Activated T-helper 17 cell treated with anti-CD3 and anti-CD28 coated beads, Interleukin-2, amount 50 U/mL, for 72 hours (primary cell): ENCODE measurements around the gene CMTR2. TPM values are rescaled to one million over a fixed set of nuclear protein-coding genes. Genes with fewer than 3 reads are reported as not detected.
"Not testable (repeated sequence)": the region's sequence is repeated elsewhere in the genome, so short reads cannot be mapped to it uniquely, and the experiment has no call there.

Source experiments
- ATAC-seq: fragments of 150-1000 bp; cut with Tn5 transposase; replicated peaks from 2 replicates; pipeline ENCODE4 v1.10.0; 2021; ENCODE audit warnings: mild to moderate bottlenecking, moderate library complexity
- H3K27ac Mint-ChIP-seq: one replicate; pipeline ENCODE4 v1.8.0; 2022; ENCODE audit warnings: mixed read lengths
- H3K27me3 Mint-ChIP-seq: one replicate; pipeline ENCODE4 v1.8.0; 2022; ENCODE audit warnings: mixed read lengths
- H3K36me3 Mint-ChIP-seq: one replicate; pipeline ENCODE4 v1.8.0; 2022; ENCODE audit warnings: low read depth, mild to moderate bottlenecking, mixed read lengths
- H3K4me1 Mint-ChIP-seq: one replicate; pipeline ENCODE4 v1.8.0; 2022; ENCODE audit warnings: mixed read lengths
- H3K4me3 Mint-ChIP-seq: one replicate; pipeline ENCODE4 v1.8.0; 2022; ENCODE audit warnings: mild to moderate bottlenecking, mixed read lengths
- H3K9me3 Mint-ChIP-seq: one replicate; pipeline ENCODE4 v1.8.0; 2022; ENCODE audit warnings: mixed read lengths
- total RNA-seq, 2 donors: library from RNA; stranded (reverse); gene quantifications; one replicate each; pipeline ENCODE4 v1.2.3, GENCODE V29; 2022

Gene CMTR2, protein sequence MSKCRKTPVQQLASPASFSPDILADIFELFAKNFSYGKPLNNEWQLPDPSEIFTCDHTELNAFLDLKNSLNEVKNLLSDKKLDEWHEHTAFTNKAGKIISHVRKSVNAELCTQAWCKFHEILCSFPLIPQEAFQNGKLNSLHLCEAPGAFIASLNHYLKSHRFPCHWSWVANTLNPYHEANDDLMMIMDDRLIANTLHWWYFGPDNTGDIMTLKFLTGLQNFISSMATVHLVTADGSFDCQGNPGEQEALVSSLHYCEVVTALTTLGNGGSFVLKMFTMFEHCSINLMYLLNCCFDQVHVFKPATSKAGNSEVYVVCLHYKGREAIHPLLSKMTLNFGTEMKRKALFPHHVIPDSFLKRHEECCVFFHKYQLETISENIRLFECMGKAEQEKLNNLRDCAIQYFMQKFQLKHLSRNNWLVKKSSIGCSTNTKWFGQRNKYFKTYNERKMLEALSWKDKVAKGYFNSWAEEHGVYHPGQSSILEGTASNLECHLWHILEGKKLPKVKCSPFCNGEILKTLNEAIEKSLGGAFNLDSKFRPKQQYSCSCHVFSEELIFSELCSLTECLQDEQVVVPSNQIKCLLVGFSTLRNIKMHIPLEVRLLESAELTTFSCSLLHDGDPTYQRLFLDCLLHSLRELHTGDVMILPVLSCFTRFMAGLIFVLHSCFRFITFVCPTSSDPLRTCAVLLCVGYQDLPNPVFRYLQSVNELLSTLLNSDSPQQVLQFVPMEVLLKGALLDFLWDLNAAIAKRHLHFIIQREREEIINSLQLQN
- total RNA-seq, result 10 to 100 TPM; 13.6 to 22.2 TPM

DNA sequence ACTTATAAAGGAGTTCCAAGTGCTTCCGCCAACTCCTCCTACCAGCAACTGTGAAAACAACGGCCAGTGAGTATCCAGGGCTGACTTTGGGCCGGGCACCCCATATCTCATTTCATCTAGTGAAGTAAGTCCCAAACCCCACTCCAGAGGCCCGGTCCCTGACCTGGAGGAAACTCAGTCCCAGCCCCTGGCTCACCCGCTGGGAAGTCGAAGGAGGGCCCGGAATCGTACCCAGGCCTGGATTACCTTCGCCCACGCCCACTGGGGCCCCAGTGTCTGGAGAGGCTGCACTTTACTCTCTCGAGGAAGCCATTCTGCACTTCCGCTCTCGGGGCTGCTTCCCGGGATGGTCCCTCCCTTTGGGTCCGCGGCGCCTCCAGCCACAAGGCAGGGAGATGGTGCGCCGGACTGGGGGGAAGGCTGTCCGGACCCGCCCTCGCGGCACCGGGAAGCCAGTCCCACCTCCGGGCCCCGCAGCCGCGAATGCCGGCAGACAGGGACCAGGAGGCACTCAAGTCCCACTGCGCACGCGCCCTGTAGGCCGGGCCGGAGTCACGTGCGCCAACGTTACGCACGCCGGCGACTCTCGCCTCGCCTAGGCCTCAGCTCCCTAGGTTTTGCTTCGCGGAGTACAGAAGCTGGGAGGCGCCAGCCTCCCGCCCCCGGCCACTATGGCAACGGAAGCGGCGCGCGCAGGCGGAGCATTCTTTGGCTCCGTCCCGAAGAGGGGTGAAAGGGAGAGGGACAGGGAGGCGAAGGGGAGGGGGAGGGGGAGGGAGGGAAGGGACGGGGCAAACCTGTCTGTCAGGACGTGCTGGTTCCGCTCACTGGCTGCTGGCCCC lies at the start of gene CMTR2:
CMTR2 (minus strand) TSS at position 513 of the 842 bp plus-strand sequence. CDS start 3,482 bp downstream, outside the sequence.
- H3K4me1 Mint-ChIP-seq, result peaks cover 16% of the 10 kb centered on the region
- H3K36me3 Mint-ChIP-seq, result peaks cover 52% of the 10 kb centered on the region
- H3K9me3 Mint-ChIP-seq, result peaks cover 7% of the 10 kb centered on the region
- peak within 1 kb of the TSS; percentile 80 for H3K4me3 Mint-ChIP-seq
- ATAC-seq, result peak; percentile 97
- H3K27me3 Mint-ChIP-seq, result peaks cover 15% of the 10 kb centered on the region
- peak within 1 kb of the TSS; percentile 75 for H3K27ac Mint-ChIP-seq

DNA sequence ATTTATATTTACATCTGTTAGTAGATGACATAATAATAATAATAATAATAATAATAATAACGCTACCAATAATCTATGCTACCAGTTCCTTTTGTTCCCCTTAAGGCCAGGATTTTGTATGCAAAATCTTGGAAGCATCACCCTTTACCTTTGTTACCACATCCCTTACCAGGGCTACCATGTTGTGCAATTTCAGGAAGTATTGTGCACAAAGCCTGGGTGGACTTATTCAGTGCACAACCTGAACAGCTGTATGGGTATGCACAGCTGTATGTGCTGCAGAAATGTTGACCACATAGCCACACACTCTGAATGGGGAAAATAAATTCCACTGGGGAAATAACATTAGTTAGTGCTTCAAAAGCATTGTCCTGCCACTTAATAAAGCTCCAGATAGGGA lies 49.4 kb upstream of the CMTR2 start:
- ATAC-seq, result no peak
- no peaks in the 10 kb centered on the region for H3K9me3 Mint-ChIP-seq
- H3K27ac Mint-ChIP-seq, result no peak overlapping the region
- peaks cover 30% of the 10 kb centered on the region for H3K27me3 Mint-ChIP-seq
- no peaks in the 10 kb centered on the region for H3K4me1 Mint-ChIP-seq
- no peak overlapping the region for H3K4me3 Mint-ChIP-seq
- no peaks in the 10 kb centered on the region for H3K36me3 Mint-ChIP-seq

DNA sequence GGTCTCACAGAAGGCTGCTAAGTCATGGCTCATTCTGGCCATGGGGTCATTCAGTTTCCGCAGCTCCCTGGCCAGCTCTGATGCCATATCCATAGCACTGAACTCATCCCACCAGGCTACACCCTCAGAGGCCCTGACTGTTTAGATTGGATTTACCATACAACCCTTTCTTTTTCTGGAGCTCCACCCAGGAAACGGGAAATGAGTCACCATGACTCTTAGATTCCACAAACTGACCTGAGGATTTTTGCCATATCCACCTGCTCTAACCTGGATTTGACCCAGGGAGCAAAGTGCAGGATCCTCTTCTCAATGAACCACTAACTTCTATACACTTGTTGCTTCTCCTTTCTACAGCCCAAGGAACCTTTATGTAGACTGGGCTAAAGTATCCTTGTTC lies 49.0 kb upstream of the CMTR2 start:
- H3K9me3 Mint-ChIP-seq, result no peaks in the 10 kb centered on the region
- no peak overlapping the region for H3K4me3 Mint-ChIP-seq
- peaks cover 30% of the 10 kb centered on the region for H3K27me3 Mint-ChIP-seq
- no peak overlapping the region for H3K27ac Mint-ChIP-seq
- H3K36me3 Mint-ChIP-seq, result no peaks in the 10 kb centered on the region
- H3K4me1 Mint-ChIP-seq, result no peaks in the 10 kb centered on the region
- ATAC-seq, result no peak

DNA sequence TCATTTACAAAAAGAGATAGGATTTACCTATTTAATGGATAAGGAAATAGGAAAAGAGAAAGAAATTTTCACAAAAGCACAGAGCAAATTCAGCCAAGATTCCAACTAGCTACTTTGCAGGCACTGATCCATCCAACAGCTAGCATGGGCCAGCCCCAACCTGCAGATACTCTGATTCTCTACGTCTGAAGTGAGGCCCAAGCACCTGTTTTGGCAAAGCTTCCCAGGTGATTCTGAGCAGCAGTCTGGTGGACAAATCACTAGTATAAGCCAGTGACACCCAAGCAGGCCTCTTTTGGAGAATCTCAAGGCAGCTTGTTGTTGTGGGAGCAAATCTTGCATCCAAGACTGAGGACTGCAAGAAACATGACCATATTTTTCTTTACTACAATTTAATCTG lies 48.4 kb upstream of the CMTR2 start:
- no peaks in the 10 kb centered on the region for H3K9me3 Mint-ChIP-seq
- no peaks in the 10 kb centered on the region for H3K36me3 Mint-ChIP-seq
- no peaks in the 10 kb centered on the region for H3K4me1 Mint-ChIP-seq
- no peak overlapping the region for H3K4me3 Mint-ChIP-seq
- ATAC-seq, result no peak
- H3K27ac Mint-ChIP-seq, result no peak overlapping the region
- peaks cover 30% of the 10 kb centered on the region for H3K27me3 Mint-ChIP-seq

DNA sequence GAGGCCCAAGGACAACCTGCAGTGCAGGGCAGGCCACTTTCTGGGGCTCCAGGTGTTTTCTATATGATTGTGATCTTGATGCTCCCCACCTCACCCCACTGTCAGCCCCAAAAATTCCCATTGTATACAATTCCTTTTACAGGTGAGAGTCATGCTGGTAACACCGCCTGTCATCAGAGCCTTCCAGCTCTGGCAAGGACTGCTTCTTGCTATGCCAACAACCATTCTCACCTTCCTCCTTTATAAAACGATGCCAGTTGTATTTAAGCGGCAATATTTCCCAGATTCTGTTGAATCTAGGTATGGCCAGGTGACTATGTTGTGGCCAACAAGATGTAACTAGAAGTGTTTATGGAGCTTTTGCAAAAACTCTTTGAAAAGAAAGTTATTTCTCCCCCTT lies 38.9 kb upstream of the CMTR2 start:
- H3K36me3 Mint-ChIP-seq, result no peaks in the 10 kb centered on the region
- H3K27me3 Mint-ChIP-seq, result peaks cover 17% of the 10 kb centered on the region
- no peaks in the 10 kb centered on the region for H3K4me1 Mint-ChIP-seq
- H3K9me3 Mint-ChIP-seq, result no peaks in the 10 kb centered on the region
- H3K27ac Mint-ChIP-seq, result no peak overlapping the region
- no peak overlapping the region for H3K4me3 Mint-ChIP-seq
- ATAC-seq, result no peak

DNA sequence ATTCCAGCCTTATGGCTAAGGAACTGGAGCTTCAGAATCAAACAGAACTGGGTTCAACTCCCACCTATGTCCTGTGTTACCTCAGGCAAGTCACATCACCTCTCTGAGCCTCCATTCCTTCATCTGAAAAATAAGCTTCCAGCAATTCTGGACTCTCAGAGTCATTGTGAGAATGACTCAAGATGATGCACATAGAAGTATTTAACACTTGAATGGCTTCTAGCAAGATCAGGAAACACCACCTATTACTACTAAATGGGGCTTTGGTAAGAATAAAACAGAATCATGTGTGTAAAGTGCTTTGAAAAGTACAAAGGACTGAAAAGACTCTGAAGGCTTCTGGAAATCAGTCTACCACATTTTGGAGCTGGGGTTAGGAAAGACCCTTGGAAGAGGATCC lies 38.5 kb upstream of the CMTR2 start:
- Mint-ChIP-seq H3K4me1 (no peaks in the 10 kb centered on the region), H3K27ac (no peak overlapping the region), H3K4me3 (no peak overlapping the region), H3K27me3 (peaks cover 17% of the 10 kb centered on the region), H3K9me3 (no peaks in the 10 kb centered on the region), H3K36me3 (no peaks in the 10 kb centered on the region)
- ATAC-seq, result no peak

DNA sequence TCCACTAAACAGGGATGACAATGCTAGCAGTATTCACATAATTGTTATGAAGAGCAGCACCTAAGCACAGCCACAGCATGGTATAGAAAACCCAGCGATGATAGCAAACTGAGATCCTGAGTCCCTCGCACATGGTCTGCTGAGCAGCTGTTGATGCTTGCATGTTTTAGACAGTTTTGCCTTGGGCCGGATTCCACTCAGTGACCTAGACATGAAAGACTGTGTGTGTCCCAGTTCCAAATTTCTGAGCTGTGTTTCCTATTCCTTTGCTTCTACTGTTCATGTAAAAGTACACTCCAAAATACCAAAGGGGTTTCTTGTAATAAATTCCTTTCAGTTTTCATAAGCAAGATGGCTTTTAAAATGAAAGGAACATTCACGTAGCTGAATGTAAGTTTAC lies 30.8 kb upstream of the CMTR2 start:
- no peak overlapping the region for H3K27ac Mint-ChIP-seq
- H3K27me3 Mint-ChIP-seq, result peaks cover 18% of the 10 kb centered on the region
- no peaks in the 10 kb centered on the region for H3K9me3 Mint-ChIP-seq
- no peak overlapping the region for H3K4me3 Mint-ChIP-seq
- no peak for ATAC-seq
- no peaks in the 10 kb centered on the region for H3K36me3 Mint-ChIP-seq
- no peaks in the 10 kb centered on the region for H3K4me1 Mint-ChIP-seq

DNA sequence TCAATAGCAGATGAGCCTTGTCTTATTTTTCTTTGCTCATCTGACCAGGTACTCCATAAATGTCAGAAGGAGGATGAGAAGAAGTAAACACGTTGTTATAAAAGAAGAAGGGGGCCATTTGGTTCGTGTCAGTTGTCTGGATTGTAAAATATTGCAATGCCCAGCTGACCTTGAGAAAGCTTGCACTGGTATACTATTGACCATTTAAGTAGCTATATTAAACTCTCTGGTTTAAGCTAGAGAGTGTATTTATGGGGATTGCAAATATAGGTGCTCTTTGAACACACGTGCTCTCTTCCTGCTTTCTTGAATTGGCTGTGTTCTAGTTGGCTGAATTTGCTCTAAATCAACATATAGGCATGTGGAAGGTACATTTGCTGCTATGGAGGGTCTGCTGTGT lies 26.1 kb upstream of the CMTR2 start:
- Mint-ChIP-seq H3K4me1 (no peaks in the 10 kb centered on the region), H3K36me3 (no peaks in the 10 kb centered on the region), H3K27me3 (peaks cover 24% of the 10 kb centered on the region), H3K4me3 (no peak overlapping the region), H3K27ac (no peak overlapping the region), H3K9me3 (no peaks in the 10 kb centered on the region)
- ATAC-seq, result no peak

DNA sequence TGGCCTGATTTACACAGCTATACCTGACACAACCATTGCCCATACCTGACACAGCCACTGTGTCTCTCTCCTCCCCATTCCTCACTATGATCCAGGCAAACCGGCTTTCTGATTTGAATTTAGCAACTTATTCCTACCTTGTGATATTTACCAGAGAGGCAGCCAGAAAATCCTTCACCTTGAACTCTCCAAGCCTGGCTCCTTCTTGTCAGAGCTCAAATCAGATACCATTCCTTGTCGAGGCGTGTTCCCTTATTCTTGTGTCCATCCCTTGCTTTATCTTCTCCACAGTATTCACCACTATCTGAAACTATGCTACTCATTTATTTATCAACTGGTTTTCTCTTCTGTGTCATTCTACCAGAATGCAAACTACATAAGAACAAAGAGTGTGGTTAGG lies 24.4 kb upstream of the CMTR2 start:
- not testable (repeated sequence) for H3K4me1 Mint-ChIP-seq, ATAC-seq, H3K9me3 Mint-ChIP-seq, H3K27ac Mint-ChIP-seq, H3K36me3 Mint-ChIP-seq, H3K4me3 Mint-ChIP-seq
- H3K27me3 Mint-ChIP-seq, result peaks cover 33% of the 10 kb centered on the region

DNA sequence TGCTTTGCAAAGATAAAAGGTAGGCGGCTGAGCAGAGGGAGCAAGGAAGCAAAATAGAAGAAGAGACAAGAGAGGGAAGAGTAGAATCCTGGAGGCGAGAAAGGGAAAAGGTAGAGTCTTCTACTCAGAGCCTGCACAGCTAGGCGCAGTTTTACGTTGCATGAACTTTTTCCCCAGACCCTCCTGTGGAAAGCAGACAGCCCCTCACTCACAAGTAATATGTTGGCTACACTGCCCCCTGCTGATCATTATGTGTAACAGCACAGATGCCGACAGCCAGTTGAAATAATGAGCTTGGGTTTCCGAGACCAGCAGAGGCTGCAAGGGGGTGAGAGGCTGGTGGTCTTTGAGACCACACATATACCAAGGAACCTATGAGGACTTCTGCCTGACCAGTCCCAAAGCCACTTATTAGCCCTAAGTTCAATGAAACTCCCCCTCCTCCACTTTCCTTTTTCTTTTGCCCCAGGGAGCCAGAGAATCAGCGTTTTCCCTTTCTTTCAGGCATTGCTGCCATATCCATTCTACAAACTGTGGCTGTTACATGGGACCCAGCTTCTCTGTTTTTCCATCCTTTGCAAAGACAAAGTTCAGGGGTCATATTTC lies 22.5 kb upstream of the CMTR2 start:
- peaks cover 41% of the 10 kb centered on the region for H3K27me3 Mint-ChIP-seq

DNA sequence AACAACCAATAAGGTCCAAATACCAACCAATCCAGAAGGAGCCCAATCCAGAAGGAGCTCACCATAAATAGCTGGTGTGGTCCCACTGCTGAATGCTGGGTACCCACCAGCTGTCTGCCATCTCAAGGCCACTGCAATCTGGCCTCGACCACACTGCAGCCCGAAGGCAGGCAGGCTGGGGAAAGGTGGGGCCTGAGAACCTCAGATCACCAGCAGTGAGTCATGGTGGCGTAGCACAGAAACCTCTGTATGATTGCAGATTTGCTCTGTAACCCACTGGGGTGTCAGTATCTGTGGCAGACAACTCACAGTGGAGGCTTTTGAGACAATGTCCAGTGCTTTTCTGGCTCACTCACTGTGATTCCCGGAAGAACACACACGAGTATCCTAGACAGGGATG lies 14.7 kb upstream of the CMTR2 start:
- ATAC-seq, result no peak
- Mint-ChIP-seq H3K27ac (no peak overlapping the region), H3K9me3 (peaks cover 5% of the 10 kb centered on the region), H3K4me1 (no peaks in the 10 kb centered on the region), H3K36me3 (no peaks in the 10 kb centered on the region), H3K27me3 (peaks cover 40% of the 10 kb centered on the region), H3K4me3 (no peak overlapping the region)

More for the DNA sequence above, 22.5 kb upstream of the CMTR2 start:
- Mint-ChIP-seq H3K9me3 (no peaks in the 10 kb centered on the region), H3K36me3 (no peaks in the 10 kb centered on the region), H3K4me1 (no peaks in the 10 kb centered on the region), H3K4me3 (no peak overlapping the region), H3K27ac (no peak overlapping the region)
- no peak for ATAC-seq

DNA sequence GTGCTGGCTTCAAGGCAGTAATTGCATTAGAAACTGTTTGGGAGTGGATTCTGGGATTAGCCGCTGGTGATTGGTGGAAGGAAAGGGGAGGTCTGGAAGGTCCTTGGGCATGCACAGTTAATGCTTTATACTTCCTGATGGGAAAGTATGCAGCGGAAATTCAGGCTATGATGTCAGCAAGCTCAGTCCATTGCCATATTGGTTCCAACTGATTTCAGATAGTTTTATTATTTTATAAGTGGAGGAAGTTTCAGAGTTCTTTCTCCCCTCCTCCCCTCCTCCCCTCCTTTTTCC lies 8.1 kb upstream of the CMTR2 start:
- Mint-ChIP-seq H3K4me3 (no peak overlapping the region), H3K9me3 (peaks cover 9% of the 10 kb centered on the region), H3K27me3 (peaks cover 44% of the 10 kb centered on the region), H3K27ac (no peak overlapping the region), H3K36me3 (no peaks in the 10 kb centered on the region), H3K4me1 (no peaks in the 10 kb centered on the region)
- no peak for ATAC-seq

DNA sequence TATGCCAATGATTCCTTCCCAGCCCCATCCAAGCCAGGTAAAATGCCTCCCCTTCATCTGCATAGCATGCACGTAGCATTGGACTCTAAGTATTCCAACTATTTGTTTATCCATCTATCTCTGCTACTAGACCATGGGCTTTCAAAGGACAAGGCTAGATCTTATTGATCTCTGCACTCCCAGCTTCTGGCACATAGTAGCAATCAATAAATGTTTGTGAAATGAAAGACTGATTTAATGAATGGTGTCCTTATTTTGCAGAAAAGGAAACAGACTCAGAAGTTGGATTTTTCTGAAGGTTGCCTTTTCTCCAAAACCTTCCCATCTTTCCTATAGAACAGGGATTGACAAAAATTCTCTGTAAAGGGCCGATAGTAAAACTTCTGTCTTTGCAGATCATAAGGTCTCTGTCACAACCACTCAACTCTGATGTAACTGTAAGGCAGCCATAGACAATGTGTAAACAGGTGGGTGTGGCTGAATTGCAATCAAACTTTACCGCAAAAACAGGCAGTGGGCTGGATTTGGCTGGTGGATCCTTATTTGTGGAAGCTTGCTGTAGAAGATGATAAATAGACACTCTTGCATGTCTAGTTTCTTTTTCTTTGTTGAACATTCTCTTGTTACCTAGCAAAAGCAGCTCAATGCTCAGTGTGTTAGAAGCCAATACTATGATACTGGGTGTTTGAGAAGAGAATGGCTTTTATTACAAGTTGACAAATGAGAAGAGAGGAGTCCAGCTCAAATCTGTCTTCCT lies 7.6 kb upstream of the CMTR2 start:
- no peak for ATAC-seq
- Mint-ChIP-seq H3K36me3 (no peaks in the 10 kb centered on the region), H3K27ac (no peak overlapping the region), H3K9me3 (peaks cover 9% of the 10 kb centered on the region), H3K4me3 (no peak overlapping the region), H3K4me1 (no peaks in the 10 kb centered on the region), H3K27me3 (peaks cover 47% of the 10 kb centered on the region)

DNA sequence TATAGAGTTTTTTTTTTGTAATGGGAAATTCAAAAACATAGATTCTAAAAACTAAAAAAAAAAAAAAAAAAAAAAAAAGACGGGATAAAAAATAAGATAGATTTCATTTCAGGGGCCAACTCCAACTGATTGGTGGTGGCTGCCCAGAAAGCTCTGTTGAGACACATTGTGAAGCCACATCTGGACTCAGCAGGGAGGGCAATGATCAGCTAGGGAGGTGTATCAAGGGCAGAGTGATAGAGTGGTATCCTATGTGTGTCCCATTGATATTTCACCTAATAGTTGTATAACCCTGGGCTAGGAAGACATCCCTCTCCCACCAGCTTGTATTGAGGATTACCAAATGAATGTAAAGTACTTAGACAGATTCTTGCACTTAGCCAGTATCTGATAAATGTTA lies 6.7 kb upstream of the CMTR2 start:
- no peak overlapping the region for H3K4me3 Mint-ChIP-seq
- no peak overlapping the region for H3K27ac Mint-ChIP-seq
- H3K4me1 Mint-ChIP-seq, result no peaks in the 10 kb centered on the region
- H3K27me3 Mint-ChIP-seq, result peaks cover 42% of the 10 kb centered on the region
- peaks cover 9% of the 10 kb centered on the region for H3K9me3 Mint-ChIP-seq
- no peaks in the 10 kb centered on the region for H3K36me3 Mint-ChIP-seq
- ATAC-seq, result no peak
